DND-41 (cell line): ENCODE data around the gene TSHZ1.
A peak's percentile ranks its signal among the peaks of the same experiment; 100 is the strongest.

ENCODE experiments used
- ATAC-seq: fragments of 200-7000 bp; cut with Tn5 transposase; 3 replicates; pipeline ENCODE4 v1.9.1; 2021; ENCODE audit warnings: low read depth; ENCODE audit not compliant: insufficient read depth
- DNase-seq: peaks from one replicate; pipeline ENCODE4 v3.0.0-alpha.2; 2020
- H2AFZ ChIP-seq: 2 replicates; pipeline ENCODE4 v1.6.0; 2012; ENCODE audit warnings: low read depth, low read length
- H3K27ac ChIP-seq: 2 replicates; pipeline ENCODE4 v1.5.1; 2012; ENCODE audit warnings: low read length, inconsistent platforms
- H3K27me3 ChIP-seq: fragments of 200-600 bp; sonication (generic); 2 replicates; pipeline ENCODE4 v1.6.0; 2012; ENCODE audit warnings: low read length, mild to moderate bottlenecking, inconsistent platforms; ENCODE audit not compliant: insufficient read depth, poor library complexity
- H3K36me3 ChIP-seq: 2 replicates; pipeline ENCODE4 v1.5.1; 2012; ENCODE audit warnings: low read length, inconsistent platforms; ENCODE audit not compliant: insufficient read depth
- H3K4me1 ChIP-seq: 2 replicates; pipeline ENCODE4 v1.5.1; 2012; ENCODE audit warnings: mild to moderate bottlenecking, low read length; ENCODE audit not compliant: insufficient read depth
- H3K4me2 ChIP-seq: 2 replicates; pipeline ENCODE4 v1.6.0; 2012; ENCODE audit warnings: mild to moderate bottlenecking, moderate library complexity, low read length, inconsistent platforms; ENCODE audit not compliant: insufficient read depth
- H3K4me3 ChIP-seq, 2 experiments: fragments of 200-600 bp in 1 of 2; shearing (Covaris generic) in 1 of 2; 2 replicates each; pipeline ENCODE4 v1.5.1; 2012 to 2016; ENCODE audit warnings: inconsistent platforms in 2 of 2, low read length in 2 of 2, mild to moderate bottlenecking in 2 of 2, low read depth in 1 of 2, moderate library complexity in 1 of 2
- H3K79me2 ChIP-seq: 2 replicates; pipeline ENCODE4 v1.6.0; 2012; ENCODE audit warnings: low read length, inconsistent platforms; ENCODE audit not compliant: insufficient read depth
- H3K9ac ChIP-seq: 2 replicates; pipeline ENCODE4 v1.6.0; 2012; ENCODE audit warnings: low read depth, mild to moderate bottlenecking, inconsistent platforms, low read length, moderate library complexity
- H3K9me3 ChIP-seq: 2 replicates; pipeline ENCODE4 v1.5.1; 2012; ENCODE audit warnings: low read length, moderate library complexity, mild to moderate bottlenecking, inconsistent platforms; ENCODE audit not compliant: insufficient read depth, severe bottlenecking
- H4K20me1 ChIP-seq: 2 replicates; pipeline ENCODE4 v1.6.0; 2012; ENCODE audit warnings: low read length; ENCODE audit not compliant: insufficient read depth
- CTCF ChIP-seq: IDR thresholded peaks from 2 replicates; pipeline ENCODE4 v1.5.1; 2012; ENCODE audit warnings: borderline replicate concordance, low read length, moderate library complexity, mild to moderate bottlenecking; ENCODE audit not compliant: poor library complexity, severe bottlenecking; ENCODE audit errors: extremely low read depth
- EZH2 ChIP-seq: IDR thresholded peaks from 3 replicates; pipeline ENCODE4 v1.6.1; 2012; ENCODE audit warnings: borderline replicate concordance, low read depth, mild to moderate bottlenecking, moderate library complexity, low read length, inconsistent platforms; ENCODE audit not compliant: severe bottlenecking

Gene TSHZ1

GRCh38 chr18:75210274-75211001, at the start of gene TSHZ1:
Gene TSHZ1, plus strand, starts transcription at chr18:75210797. Its CDS starts 1,080 bp downstream, at chr18:75211877.
- TF ChIP-seq EZH2 (no peak), CTCF (no peak)
- Histone ChIP-seq H4K20me1 (peaks cover 27% of the 10 kb centered on the region), H3K79me2 (peaks cover 86% of the 10 kb centered on the region), H3K4me2 (peak within 1 kb of the TSS; percentile 73), H3K36me3 (peaks cover 9% of the 10 kb centered on the region; the same call in 1 of the 2 replicates), H3K9ac (peak within 1 kb of the TSS; percentile 85), H3K4me1 (peaks cover 67% of the 10 kb centered on the region), H3K27me3 (no peaks in the 10 kb centered on the region), H3K27ac (peak within 1 kb of the TSS; percentile 95), H3K9me3 (no peaks in the 10 kb centered on the region), H2AFZ (peak within 1 kb of the TSS; percentile 65), H3K4me3 (peak within 1 kb of the TSS; percentile 42 to 96)
- peak; percentile 56 for ATAC-seq
- DNase-seq = peak; percentile 79

- Histone ChIP-seq H3K9ac (peak overlapping the region; percentile 51), H3K36me3 (no peaks in the 10 kb centered on the region), H3K79me2 (no peaks in the 10 kb centered on the region), H3K27ac (peak overlapping the region; percentile 56), H3K4me3 (peak overlapping the region; percentile 26 to 88; a peak in 3 of 4 replicates), H3K27me3 (no peaks in the 10 kb centered on the region), H3K4me1 (peaks cover 17% of the 10 kb centered on the region), H3K9me3 (no peaks in the 10 kb centered on the region), H2AFZ (peak overlapping the region; percentile 95), H4K20me1 (no peaks in the 10 kb centered on the region), H3K4me2 (peak overlapping the region; percentile 94)
- DNase-seq (peak; percentile 63), ATAC-seq (peak; percentile 91)
- peak; percentile 54 for TF ChIP-seq CTCF
- no peak for TF ChIP-seq EZH2
These were observed 49.2 kb upstream of the TSHZ1 start for GRCh38 chr18:75161256-75162028.

- no peaks in the 10 kb centered on the region for H4K20me1 ChIP-seq
- no peaks in the 10 kb centered on the region for H3K79me2 ChIP-seq
- H3K36me3 ChIP-seq = no peaks in the 10 kb centered on the region
- no peak overlapping the region for H3K4me3 ChIP-seq
- peaks cover 17% of the 10 kb centered on the region for H3K4me1 ChIP-seq
- H3K4me2 ChIP-seq = peak overlapping the region; percentile 94
- no peaks in the 10 kb centered on the region for H3K27me3 ChIP-seq
- H2AFZ ChIP-seq = peak overlapping the region; percentile 95; the same call in 1 of the 2 replicates
- H3K9ac ChIP-seq = no peak overlapping the region
- no peaks in the 10 kb centered on the region for H3K9me3 ChIP-seq
- DNase-seq (no peak), ATAC-seq (no peak)
- no peak for TF ChIP-seq EZH2
- no peak for TF ChIP-seq CTCF
- no peak overlapping the region for H3K27ac ChIP-seq
These were observed 48.1 kb upstream of the TSHZ1 start for GRCh38 chr18:75162467-75162866.
